Measurements from ENCODE around the gene TGIF2LX.
"Not testable (repeated sequence)": the region's sequence is repeated elsewhere in the genome, so short reads cannot be mapped to it uniquely, and the experiment has no call there.

The TGIF2LX gene

GRCh38 chrX:89921665-89922064, at the start of gene TGIF2LX:
TSS of gene TGIF2LX (plus strand) at chrX:89921908. CDS start at chrX:89922086, 178 bp downstream.
- not testable (repeated sequence) for H3K9me3 ChIP-seq (ENCODE audit: control insufficient read depth, low read depth, low read length); H3K36me3 ChIP-seq (ENCODE audit: control insufficient read depth, low read depth, low read length); H3K4me3 ChIP-seq (ENCODE audit: low read length)

DNA sequence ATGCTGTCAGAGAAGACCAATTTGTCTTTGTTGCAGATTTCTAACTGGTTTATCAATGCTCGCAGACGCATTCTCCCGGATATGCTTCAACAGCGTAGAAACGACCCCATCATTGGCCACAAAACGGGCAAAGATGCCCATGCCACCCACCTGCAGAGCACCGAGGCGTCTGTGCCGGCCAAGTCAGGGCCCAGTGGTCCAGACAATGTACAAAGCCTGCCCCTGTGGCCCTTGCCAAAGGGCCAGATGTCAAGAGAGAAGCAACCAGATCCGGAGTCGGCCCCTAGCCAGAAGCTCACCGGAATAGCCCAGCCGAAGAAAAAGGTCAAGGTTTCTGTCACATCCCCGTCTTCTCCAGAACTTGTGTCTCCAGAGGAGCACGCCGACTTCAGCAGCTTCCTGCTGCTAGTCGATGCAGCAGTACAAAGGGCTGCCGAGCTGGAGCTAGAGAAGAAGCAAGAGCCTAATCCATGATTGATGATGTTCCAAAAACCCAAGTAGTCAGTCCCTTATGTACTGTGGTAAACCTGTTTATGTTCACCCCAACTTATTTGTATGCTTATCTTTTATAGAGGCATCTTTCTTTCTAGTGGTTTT, 728 bp downstream of the TGIF2LX start:
- not testable (repeated sequence) for H3K9ac ChIP-seq (ENCODE audit: low read length); H3K36me3 ChIP-seq (ENCODE audit: control insufficient read depth, low read depth, low read length); H3K27me3 ChIP-seq (ENCODE audit: control insufficient read depth, insufficient read depth, low read length); H3K9me3 ChIP-seq (ENCODE audit: control insufficient read depth, low read depth, low read length); H3K27ac ChIP-seq (ENCODE audit: low read length); H3K4me1 ChIP-seq (ENCODE audit: control insufficient read depth, low read depth, low read length); H3K4me3 ChIP-seq (ENCODE audit: low read length)

More at GRCh38 chrX:89921665-89922064, at the start of gene TGIF2LX:
- H3K9ac ChIP-seq (ENCODE audit: low read length); H3K4me1 ChIP-seq (ENCODE audit: control insufficient read depth, low read depth, low read length); H3K27ac ChIP-seq (ENCODE audit: low read length); H3K27me3 ChIP-seq (ENCODE audit: control insufficient read depth, insufficient read depth, low read length): not testable (repeated sequence)

- H3K4me3 ChIP-seq (ENCODE audit: low read length); H3K4me1 ChIP-seq (ENCODE audit: control insufficient read depth, low read depth, low read length); H3K9ac ChIP-seq (ENCODE audit: low read length); H3K36me3 ChIP-seq (ENCODE audit: control insufficient read depth, low read depth, low read length); H3K27ac ChIP-seq (ENCODE audit: low read length); H3K27me3 ChIP-seq (ENCODE audit: control insufficient read depth, insufficient read depth, low read length); H3K9me3 ChIP-seq (ENCODE audit: control insufficient read depth, low read depth, low read length): not testable (repeated sequence)
Measured at GRCh38 chrX:89943077-89943476, 21.4 kb downstream of the TGIF2LX start.

DNA sequence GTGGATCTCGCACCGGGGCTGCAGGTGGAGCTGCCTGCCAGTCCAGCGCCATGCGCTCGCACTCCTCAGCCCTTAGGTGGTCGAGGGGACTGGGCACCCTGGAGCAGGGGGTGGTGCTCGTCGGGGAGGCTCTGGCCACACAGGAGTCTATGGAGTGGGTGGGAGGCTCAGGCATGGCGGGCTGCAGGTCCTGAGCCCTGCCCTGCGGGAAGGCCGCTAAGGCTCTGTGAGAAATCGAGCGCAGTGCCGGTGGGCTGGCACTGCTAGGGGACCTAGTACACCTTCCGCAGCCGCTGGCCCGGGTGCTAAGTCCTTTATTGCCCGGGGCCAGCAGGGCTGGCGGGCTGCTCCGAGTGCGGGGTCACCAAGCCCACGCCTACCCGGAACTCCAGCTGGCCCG, 43.9 kb downstream of the TGIF2LX start:
- H3K9me3 ChIP-seq (ENCODE audit: control insufficient read depth, low read depth, low read length); H3K4me1 ChIP-seq (ENCODE audit: control insufficient read depth, low read depth, low read length); H3K36me3 ChIP-seq (ENCODE audit: control insufficient read depth, low read depth, low read length); H3K9ac ChIP-seq (ENCODE audit: low read length); H3K27ac ChIP-seq (ENCODE audit: low read length); H3K27me3 ChIP-seq (ENCODE audit: control insufficient read depth, insufficient read depth, low read length); H3K4me3 ChIP-seq (ENCODE audit: low read length): not testable (repeated sequence)

All from iPS-18a (cell line).